Stimulated activated naive CD8-positive, alpha-beta T cell treated with anti-CD3 and anti-CD28 coated beads, Interleukin-15, Interleukin-2, amounts not matched to agents 100 U/mL and 50 U/mL, for 24 hours (primary cell): ENCODE data around the gene SEZ6.

Experiments used
- ATAC-seq: fragments of 150-1000 bp; cut with Tn5 transposase; one replicate; pipeline ENCODE4 v1.10.0; 2021
- DNase-seq: peaks from one replicate; pipeline ENCODE4 v3.0.0; 2021

Gene SEZ6

DNA sequence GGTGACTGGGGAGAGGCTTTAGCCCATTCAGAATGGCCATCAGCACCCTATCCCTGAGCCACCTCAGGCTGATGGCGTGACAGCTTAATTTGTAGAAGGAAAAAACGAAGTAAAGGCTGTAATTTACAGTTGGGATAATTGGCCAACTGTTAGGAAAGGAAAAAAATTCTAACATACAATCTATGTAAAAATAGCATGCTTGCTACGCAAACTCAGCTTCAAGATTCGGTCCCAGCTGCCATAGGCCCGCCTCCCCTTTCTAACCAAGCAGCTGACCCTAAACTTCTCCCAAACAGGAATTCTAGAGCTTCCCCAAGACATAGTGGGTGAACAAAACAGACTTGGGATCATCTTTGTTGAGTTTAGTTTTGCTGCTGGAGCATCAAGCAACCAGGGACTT is 4.9 kb downstream of the SEZ6 start:
- no peak for DNase-seq
- ATAC-seq = no peak

- ATAC-seq = no peak
- no peak for DNase-seq
These were observed 6.6 kb downstream of the SEZ6 start for GRCh38 chr17:28999206-28999605.

DNA sequence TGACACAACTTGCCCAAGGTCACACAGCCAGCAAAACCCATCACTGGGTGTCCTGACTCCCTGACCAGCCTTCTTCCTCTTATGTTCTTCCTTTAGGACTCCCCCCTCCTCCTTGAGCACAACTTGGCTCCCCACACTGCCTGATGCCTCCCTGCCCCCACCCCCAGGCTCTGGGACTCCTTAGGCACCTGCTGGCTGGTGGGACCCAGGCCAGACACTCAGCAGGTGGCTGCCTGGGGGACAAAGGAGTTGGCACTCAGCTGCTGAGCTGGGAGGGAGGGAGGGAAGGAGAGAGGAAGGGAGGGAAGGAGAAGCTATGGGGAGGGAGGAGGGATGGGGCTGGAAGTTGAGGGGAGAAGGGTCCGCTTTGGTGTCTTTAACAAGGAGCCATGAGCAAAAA is 8.0 kb downstream of the SEZ6 start:
- DNase-seq = no peak
- ATAC-seq = no peak

GRCh38 chr17:28996554-28997096 is 9.2 kb downstream of the SEZ6 start:
- ATAC-seq (no peak), DNase-seq (no peak)

DNA sequence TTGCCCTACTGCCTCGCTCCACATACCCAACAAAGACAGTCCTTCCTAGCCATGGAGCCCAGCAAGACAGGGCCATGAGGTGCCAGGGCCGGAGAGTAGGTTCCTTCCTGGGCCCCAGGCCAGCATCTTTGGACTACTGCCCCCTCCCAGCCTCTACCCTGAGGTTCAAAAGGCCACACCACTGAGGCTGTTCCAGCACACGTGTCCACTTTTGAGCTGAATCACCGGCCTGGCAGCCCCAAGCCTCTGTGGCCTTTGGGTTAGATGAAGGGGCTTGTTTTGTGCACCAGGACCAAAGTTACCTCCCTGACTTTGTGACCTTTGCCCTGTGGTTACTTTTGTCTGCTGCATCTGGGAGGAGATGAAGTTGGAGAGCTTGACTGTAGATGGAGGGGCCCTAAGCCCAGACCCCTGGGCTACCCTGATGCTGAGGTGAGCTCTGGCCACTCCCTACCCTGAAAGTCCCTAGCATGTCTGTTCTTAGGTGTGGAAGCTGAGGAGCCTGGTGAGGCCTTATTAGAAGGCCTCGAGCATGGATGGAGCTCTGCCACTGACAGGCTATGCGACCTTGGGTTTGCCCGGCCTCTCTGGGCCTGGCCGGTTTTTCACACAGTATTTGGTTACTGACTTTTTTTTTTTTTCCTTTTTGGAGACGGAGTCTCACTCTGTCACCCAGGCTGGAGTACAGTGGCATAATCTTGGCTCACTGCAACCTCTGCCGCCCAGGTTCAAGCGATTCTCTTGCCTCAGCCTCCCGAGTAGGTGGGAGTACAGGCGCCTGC is 12.0 kb downstream of the SEZ6 start:
- no peak for ATAC-seq
- DNase-seq = no peak

- ATAC-seq (no peak), DNase-seq (no peak)
These were observed 12.9 kb downstream of the SEZ6 start for GRCh38 chr17:28992625-28993600.

GRCh38 chr17:28992185-28992584 is 13.6 kb downstream of the SEZ6 start:
- no peak for ATAC-seq
- DNase-seq = no peak

- DNase-seq (no peak), ATAC-seq (no peak)
These were observed 14.1 kb downstream of the SEZ6 start for GRCh38 chr17:28991779-28992178.

DNA sequence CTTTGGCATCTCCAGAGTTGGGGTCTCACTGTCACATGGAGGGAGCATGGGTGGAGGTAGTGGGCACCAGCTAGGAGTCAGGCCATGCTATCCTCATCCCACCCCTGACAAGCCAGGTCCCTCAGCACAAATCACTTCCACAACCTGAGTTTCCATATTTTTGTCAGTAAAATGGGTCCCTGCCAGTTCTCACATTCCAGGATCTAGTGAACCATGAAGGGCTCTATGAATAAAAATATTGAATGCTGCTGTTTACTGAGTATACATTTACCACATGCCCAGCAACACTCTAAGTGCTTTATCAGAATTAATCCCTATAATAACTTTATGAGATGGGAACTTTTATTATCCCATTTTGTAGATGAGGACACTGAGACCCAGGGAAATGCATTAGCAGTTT is 16.8 kb downstream of the SEZ6 start:
- ATAC-seq (no peak), DNase-seq (no peak)

- DNase-seq (no peak), ATAC-seq (no peak)
These were observed 17.4 kb downstream of the SEZ6 start for GRCh38 chr17:28988475-28988874.

DNA sequence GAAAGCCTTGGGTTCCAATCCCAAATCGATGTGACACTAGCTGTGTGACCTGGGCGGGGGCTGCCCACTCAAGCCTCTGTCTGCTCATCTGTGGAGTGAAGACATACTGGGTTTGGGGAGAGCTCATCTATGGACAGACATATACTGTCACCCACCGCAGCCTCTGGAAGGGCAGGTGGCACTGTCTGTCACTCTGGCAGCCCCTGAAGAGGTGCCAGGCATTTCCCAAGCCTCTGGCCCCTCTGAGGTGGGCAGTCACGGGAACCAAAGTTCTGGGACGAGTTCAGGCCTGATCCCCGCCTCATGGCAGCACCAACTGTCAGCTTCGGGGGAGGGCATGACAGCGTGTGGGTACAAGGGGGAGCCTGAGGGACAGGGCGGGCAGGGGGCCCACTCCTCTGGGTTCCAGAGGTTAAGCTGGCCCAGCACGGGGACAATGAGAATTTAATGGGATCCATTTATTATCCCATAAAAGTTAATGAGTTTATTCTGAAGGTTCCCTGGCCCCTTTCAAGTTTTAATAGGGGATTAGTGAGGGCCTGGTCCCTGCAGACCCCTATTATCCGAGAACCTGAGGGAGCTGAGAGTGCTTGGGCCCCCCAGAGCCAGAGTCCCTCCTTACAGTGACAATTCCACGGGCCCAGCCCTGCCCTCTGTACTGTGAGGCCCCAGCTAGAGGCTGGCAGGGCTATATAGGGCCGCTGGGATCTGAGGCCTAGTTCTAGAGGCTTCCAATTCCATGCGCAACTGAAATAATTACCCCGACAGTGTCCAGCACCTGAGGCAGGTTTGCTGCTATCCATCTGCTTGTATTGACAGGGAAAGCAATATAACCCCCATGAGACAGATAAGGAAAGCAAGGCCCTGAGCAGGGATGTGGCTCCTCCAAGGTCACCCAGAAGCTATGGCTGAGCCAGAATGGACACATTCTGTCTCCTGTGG is 18.8 kb downstream of the SEZ6 start:
- DNase-seq (no peak), ATAC-seq (no peak)

DNA sequence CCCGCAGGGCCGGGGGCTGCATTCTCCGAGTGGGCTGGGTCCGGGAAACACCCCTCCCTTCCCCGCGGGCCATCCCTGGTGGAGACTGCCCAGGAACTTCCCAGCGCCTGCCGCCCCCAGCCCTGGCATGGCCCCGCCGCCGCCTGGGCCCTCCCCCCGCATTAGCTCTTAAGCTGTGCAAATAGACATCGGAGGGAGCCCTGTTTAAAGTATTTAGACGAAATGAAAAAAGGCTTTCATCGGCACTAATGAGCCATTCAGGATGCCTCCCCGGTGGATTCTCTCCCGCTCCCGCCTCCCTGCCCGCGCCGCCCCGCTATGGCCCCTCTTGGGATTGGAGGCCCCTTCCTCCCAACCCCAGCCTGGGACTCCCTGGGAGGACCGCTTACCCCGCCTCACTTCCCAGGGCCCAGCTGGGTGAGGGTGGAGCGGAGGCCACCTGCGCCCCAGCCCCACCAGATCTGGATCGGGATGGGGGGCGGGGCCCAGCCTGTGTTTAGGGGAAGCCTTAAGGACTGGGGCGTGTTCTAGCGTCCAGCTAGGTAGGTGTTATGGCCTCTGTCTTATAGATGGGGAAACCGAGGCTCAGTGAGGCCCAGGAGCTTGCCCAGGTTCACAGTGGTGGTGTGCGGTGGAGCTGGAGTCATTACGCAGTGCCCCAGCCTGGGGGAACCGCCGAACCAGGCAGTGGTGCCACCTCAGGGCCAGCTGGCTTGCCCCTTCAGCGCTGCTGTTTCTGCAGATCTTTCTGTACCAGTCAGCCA is 19.7 kb downstream of the SEZ6 start:
- DNase-seq (no peak), ATAC-seq (no peak)

- ATAC-seq (no peak), DNase-seq (no peak)
These were observed 22.3 kb downstream of the SEZ6 start for GRCh38 chr17:28983286-28984230.

DNA sequence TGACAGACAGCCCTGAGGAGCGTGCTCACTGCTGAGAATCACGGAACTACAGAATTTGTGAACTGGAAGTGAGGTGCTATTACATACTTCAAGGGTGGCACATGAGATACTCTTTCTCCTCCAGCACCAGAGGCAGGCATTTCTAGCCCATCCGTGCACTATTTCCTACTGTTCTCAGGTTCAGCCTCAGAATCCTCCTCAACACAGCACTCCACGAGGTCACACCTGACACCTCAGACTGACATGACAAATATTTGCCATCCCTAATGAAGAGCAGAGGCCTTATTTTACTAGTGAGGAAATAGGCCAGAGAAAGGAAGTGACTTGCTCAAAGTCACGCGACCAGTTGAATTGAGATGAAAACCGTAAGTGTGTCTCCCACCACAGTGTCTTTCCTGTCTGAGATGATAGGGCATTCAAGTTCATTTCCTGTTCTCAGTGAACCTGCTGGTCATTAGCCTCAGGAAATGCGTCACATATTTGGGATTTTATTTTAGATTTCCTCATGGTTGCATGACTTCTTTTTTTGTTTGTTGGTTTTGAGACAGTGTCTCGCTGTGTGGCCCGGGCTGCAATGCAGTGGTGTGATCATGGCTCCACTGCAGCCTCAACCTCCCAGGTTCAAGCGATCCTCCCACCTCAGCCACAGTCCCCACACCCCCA is 23.6 kb downstream of the SEZ6 start:
- ATAC-seq (peak; percentile 62), DNase-seq (peak; percentile 45)

GRCh38 chr17:28978356-28978964 is 27.4 kb downstream of the SEZ6 start:
- DNase-seq = no peak
- no peak for ATAC-seq

DNA sequence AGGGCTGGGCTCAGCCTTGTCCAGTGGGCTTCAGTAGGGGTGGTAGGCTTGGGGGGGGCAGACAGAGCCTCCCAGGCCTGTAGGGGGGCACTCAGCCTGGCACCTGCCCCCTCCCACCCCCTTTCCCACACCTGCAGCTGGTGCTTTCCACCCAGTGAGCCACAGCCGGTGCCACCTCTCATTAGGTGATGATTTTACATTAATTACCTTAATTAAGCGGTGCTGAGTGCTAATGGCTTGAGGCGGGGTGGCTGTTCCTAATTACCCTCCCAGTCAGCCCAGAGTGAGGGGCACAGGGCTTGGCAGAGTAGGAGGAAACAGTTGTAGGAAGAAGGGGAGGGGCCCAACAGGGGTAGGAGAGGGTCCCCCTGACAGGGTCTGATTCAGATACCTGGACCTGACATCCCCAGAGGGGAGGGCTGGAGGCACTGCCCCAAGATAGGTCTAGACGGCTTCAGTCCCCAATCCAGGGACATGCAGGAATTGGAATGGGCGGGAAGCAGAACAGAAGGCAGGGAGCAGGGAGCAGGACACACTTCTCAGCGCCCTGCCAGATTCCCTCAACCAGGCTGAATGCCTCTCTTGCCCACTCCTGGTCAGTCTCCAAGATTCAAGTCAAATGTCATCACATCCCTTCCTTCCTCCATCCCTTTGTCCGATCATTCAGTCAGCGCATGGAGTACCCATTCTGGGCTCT is 28.0 kb downstream of the SEZ6 start:
- ATAC-seq = no peak
- no peak for DNase-seq

GRCh38 chr17:28975646-28976045 is 30.2 kb downstream of the SEZ6 start:
- no peak for DNase-seq

GRCh38 chr17:28975031-28975430 is 30.8 kb downstream of the SEZ6 start:
- ATAC-seq = no peak
- no peak for DNase-seq

More at GRCh38 chr17:28975646-28976045, 30.2 kb downstream of the SEZ6 start:
- ATAC-seq = no peak
